GM18505 (cell line): ENCODE measurements around the gene RNF130.

Source experiments
- ATAC-seq: cut with Tn5 transposase; IDR thresholded peaks from one replicate; pipeline ENCODE4 v1.9.1; 2021; ENCODE audit not compliant: unreplicated experiment
- POLR2A ChIP-seq: IDR thresholded peaks from 4 replicates; pipeline ENCODE4 v1.6.1; 2011; ENCODE audit warnings: borderline replicate concordance; ENCODE audit not compliant: insufficient read depth, insufficient read length; ENCODE audit errors: extremely low read depth

The RNF130 gene

GRCh38 chr5:179915406-179915935 is 156.1 kb downstream of the RNF130 start:
- no peak for TF ChIP-seq POLR2A
- ATAC-seq, result no peak

GRCh38 chr5:179914032-179914755 is 157.4 kb downstream of the RNF130 start:
- no peak for TF ChIP-seq POLR2A
- no peak for ATAC-seq

- ATAC-seq, result no peak
- TF ChIP-seq POLR2A, result no peak
Observed at GRCh38 chr5:179913461-179913860, 158.1 kb downstream of the RNF130 start.

- TF ChIP-seq POLR2A, result no peak
- ATAC-seq, result no peak
Observed at GRCh38 chr5:179912951-179913350, 158.6 kb downstream of the RNF130 start.

- ATAC-seq, result no peak
Observed at GRCh38 chr5:179912386-179912785, 159.2 kb downstream of the RNF130 start.

GRCh38 chr5:179909224-179909623 is 162.3 kb downstream of the RNF130 start:
- TF ChIP-seq POLR2A, result no peak
- no peak for ATAC-seq

More at GRCh38 chr5:179912386-179912785, 159.2 kb downstream of the RNF130 start:
- TF ChIP-seq POLR2A, result no peak

GRCh38 chr5:179908528-179908927 is 163.0 kb downstream of the RNF130 start:
- no peak for TF ChIP-seq POLR2A
- ATAC-seq, result no peak

GRCh38 chr5:179907556-179908324 is 163.8 kb downstream of the RNF130 start, which contains the start of gene TBC1D9B:
Gene TBC1D9B (minus strand): TSS chr5:179907897. CDS start chr5:179907821, 76 bp downstream.
- peak; percentile 90 for ATAC-seq
- TF ChIP-seq POLR2A, result peak; percentile 78

- TF ChIP-seq POLR2A, result no peak
- ATAC-seq, result peak; percentile 37
Observed at GRCh38 chr5:179906795-179907555, 164.6 kb downstream of the RNF130 start.

GRCh38 chr5:179906294-179906794 is 165.2 kb downstream of the RNF130 start:
- ATAC-seq, result no peak

GRCh38 chr5:179905161-179905560 is 166.4 kb downstream of the RNF130 start:
- TF ChIP-seq POLR2A, result no peak
- ATAC-seq, result no peak

More at GRCh38 chr5:179906294-179906794, 165.2 kb downstream of the RNF130 start:
- TF ChIP-seq POLR2A, result no peak
